Urothelium cell line (cell line): ENCODE data around the gene DBH.

Experiments used
- DNase-seq: peaks from one replicate; pipeline ENCODE4 v3.0.0; 2011; ENCODE audit warnings: low spot score, mixed read lengths
- FAIRE-seq: peaks from 2 replicates; lab custom pipeline; 2011; peaks lifted over from hg19 to GRCh38; lab: Jason Lieb, UNC

The DBH gene

DNA sequence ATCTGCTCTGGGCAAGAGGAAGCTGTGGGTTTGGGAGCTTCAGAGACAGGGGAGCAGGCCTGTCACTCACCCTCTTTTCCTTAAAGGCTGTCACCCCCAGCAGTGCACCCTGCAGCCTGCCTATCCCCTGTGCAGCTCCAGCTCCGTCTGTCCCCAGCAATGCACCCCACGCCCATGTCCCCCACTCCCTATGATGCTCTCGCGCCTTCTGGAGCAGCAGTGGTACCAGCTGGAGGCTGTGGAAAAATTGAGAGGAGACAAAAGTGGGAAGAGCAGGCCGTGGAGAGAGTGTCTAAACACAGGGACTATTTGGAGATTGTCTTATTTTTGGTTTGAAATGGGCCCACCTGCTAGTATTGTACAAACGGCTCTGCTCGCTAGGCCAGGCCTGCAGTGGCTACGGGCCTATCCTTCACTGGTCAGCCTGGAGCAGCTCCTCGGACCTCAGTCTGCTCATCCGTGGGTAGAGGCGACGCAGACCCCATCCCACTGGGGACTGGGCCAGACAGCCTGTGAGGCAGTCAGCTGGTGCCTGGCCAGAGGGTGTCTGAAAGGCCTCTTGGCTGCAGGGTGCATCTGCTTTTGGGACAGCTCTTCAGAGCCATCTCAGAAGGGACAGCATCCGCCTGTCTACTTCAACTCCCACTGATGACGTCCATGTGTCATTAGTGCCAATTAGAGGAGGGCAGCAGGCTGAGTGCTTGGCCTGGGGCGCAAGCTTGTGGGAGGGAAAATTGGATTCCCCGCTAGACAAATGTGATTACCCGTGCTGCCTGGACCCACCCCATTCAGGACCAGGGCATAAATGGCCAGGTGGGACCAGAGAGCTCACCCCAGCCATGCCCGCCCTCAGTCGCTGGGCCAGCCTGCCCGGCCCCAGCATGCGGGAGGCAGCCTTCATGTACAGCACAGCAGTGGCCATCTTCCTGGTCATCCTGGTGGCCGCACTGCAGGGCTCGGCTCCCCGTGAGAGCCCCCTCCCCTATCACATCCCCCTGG lies at the start of gene DBH:
Gene DBH, plus strand, starts transcription at position 831 of the 999 bp plus-strand sequence. Its CDS starts 9 bp downstream, at position 840.
- DNase-seq (no peak), FAIRE-seq (no peak)

DNA sequence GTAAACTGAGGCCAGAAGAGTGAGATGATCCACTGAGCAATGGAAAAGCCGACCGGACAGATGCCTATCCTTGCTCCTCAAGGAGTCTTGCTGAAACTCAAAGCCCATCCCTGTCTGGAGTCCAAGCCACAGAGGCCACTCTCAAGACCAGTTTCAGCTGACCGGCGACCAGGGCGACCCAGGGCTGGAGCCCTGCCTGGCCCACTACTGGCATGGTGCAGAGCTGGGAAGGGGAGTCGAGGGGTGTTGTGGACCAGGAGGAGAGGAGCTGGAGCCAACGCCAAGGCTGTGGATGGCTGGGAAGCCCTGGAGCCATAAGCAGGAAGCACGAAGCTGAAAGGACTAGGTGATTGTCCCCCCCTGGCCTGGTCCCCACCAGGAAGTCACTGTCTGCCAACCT lies 49.1 kb upstream of the DBH start:
- FAIRE-seq (no peak), DNase-seq (no peak)

DNA sequence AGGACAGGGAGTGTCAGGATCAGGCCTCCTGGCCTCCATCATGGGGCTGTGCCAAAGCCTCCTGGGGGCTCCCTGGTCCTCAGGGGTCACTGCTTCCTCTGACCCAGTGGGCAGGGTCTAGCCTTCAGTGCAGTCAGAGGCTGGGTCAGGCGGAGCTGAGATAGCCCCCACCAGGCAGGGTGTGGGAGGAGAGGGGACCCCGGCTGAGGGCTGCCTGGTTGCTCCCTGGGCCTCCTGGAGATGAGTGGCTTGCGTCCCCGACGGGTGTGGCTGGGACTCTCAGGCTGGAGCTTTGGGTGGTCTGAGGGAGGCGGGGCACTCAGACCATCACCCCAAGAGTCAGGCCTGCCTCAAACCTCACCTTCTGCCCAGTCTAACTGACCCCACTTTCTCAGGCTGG lies 48.7 kb upstream of the DBH start:
- no peak for DNase-seq
- FAIRE-seq = no peak

DNA sequence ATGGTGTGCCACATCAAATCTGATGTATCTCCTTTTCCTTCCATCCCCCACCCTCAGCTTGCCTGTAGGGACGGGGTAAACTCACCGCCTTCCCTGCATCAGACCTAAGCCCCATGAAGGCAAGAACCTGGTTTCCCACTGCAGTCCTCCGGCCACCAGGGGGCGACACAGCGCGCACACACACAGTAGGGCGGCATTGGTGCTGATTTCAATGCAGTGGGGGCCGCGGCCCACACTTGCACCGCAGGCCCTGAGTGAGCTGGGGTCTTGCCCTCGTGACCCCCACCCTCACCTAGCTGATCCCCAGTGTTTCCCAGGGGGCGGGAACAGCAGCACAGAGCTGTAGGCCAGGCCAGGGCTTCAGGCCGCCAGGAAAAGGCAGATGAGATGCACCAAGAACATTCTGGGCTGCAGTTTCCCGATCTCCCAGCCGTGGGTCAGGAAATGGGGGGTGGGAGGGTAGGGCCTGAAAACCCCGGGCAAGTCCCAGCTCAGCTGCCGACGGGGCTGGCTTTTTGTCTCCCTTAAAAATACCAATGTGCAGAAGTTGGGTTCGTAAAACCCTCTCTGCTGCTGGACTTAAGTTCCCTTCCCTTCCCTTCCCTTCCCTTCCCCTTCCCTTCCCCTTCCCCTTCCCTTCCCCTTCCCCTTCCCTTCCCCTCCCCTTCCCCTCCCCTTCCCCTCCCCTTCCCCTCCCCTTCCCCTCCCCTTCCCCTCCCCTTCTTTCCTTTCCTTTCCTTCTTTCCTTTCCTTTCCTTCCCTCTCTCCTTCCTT lies 46.5 kb upstream of the DBH start:
- FAIRE-seq (no peak), DNase-seq (no peak)

DNA sequence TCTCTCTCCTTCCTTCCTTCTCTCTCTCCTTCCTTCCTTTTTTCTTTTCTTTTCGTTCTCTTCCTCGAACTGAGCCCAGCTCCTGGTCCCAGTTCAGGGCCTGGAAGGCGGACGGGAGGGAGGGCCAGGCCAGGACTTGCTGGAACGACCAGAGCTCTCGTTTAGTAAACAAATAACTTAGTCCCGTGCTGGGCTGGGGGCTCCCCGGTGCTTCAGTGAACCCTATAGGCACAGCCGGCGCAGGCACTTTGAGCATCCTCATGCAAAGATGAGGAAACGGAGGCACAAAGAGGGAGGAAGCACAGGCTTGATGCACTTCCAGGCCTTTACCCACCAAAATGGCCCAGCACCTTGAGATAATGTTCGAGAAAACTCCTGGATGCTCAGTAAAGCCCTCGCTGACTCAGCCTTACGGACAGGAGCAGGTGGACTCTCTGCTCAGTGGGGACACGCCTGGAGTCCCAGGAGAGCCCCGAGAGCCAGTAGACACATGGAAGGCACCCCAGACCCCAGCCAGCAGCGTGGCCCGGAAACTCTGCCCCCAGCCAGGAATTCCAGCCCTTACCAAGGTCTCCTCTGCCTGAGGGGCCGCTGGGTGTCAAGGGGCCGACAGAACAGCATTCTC lies 45.8 kb upstream of the DBH start:
- DNase-seq = no peak
- no peak for FAIRE-seq

DNA sequence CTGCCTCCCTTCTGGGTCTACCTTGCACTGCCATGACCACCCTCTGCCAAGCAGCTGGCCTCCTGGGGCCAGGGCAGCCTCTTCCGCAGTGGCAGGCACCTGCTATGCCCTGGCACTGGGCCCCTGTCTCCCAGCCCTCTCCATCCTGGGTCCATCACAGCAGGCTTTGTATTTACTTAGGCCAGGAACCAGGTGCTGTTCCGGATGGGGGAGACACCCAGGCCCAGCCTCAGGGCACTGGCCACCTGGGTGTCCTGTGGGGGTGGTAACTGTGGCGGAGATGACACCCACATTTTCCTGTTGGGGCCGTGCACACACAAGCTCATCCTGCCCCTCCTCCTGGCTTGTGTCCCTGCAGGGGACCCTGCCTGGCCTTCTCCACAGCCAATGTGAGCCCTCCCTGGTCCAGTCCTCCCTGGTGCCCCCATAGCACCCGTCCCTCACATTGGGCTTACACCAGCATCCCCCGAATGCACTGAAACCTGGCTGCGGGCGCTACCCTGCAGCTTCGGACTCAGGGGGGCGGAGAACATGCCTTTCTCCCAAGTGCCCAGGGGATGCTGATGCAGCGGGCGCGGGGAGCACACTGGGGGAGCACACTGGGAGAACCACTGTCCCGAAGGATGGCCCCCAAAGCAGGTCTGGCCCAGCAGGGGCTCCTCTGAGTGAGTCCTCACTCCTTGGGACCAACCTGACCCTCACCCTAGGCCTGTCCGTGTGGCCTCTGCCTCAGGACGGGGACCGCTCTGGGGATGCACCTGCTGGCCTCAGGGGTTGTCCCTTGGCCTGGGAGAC lies 44.9 kb upstream of the DBH start:
- DNase-seq (no peak), FAIRE-seq (no peak)

DNA sequence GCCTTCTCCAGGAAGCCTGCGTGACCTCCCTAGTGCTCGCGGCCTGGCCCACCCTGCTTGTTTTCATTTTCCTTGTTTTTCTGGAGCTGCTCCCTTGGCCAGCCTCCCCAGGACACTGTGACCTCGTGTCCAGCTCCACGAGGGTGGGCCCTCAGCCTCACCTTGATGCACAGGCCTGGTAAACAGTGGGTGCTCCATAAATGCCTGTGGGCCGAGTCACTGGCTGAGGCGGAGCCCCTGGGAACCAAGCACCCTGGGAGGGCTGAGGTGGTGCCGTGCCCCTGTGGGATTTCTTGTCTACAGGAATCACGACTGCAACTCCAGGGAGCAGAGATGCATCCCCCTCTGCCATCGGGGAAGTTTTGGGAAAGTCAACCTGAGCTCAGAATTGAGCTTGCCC lies 44.2 kb upstream of the DBH start:
- FAIRE-seq = no peak
- DNase-seq = no peak

DNA sequence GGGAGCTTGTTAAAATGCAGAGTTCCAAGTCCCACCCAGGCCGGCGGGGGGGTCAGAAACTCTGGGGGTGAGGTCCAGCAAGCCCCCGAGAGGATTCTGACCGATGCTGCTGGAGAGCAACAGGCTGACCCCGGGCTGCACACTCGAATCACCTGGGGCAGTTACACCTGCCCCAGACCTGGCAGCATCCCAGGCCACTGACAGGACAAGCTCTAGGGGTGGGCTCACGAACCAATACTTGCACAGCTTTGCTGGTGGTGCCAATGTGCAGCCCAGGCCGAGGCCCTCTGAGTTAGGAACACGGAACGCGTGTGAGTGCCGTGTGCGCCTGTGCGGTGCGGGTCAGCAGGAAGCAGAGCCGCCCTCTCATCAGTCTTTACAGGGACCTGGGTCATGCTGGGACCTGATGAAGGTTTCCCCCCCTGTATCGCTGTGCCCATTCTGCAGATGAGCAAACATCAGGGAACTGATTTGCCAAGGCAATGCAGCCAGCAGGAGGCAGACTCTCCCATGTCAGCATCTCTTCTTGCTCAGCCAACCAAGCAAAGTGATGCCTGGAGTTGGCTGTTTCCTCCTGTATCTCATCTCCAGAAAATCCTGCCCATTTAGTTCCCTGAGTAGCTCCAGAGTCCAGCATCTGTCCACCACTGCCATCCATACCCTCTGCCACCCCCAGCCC lies 43.3 kb upstream of the DBH start:
- DNase-seq (no peak), FAIRE-seq (no peak)

DNA sequence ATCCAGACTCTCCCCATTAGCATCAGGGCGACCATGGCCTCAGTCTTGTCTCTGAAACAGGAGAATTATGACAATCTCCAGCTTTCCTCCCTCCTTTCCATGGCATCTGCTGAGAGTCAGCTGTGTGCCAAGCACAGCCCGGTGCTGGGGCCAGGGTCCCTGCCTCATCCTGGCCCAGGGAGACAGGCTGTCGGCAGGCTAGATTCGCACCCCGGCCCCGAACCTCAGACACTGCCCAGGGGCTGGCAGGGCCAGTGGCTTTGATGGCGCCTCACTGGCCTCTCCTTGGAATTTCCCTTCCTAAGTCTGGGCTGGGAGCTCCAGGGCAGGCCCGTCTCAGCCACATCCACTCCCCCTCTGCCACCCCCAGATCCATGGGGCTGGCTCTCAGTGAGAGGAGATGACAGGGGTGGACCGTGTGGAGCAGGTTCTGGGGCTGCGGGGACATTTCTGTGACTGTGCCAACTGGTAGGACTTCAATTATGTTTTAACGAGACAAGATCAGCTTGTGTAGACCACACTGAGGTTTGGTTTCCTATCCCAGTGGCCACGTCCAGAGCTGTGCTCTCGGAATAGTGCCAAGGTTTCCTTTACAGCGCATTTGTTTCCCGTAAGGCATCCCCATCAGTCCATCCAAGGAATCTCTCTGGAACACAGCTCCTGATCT lies 42.4 kb upstream of the DBH start:
- FAIRE-seq (no peak), DNase-seq (no peak)

DNA sequence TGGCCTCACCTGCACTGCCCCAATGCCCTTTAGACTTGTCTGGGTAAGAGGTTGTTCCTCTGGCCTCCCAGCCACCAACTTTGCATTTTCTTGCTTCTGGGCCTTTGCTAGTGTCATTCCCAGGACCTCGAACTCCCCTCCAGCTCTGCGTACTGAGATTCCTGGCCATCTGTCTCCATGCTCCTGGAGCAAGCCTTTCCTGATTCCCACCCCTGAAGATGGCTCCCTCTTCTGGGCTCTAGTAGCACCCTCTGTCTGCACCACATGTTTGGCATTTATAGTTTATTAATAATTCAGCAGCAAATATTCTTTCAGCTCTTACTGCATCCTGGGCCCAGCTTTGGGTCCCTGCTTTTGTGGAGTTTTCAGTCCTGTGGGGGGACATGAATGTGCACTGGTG lies 41.9 kb upstream of the DBH start:
- FAIRE-seq = no peak
- DNase-seq = no peak

DNA sequence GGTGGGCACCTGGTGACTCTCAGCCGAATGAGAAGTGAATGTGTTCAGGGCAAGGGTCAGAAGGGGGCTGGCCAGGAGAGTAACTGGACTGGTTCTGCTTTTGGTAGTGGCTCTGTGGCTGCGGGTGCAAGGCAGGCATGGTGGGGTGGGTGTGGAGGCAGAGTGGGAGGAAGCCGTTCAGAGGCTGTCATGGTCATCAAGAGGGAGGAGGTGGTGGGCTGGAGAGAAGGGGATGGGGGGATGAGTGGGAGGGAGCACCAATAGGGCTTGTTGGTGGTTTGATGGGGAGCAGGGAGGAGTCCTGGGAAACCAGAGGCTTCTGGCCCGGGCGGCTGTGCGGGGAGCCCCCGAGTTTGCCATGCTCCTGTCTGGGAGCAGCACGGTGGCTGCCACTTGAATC lies 40.3 kb upstream of the DBH start:
- FAIRE-seq (no peak), DNase-seq (no peak)

DNA sequence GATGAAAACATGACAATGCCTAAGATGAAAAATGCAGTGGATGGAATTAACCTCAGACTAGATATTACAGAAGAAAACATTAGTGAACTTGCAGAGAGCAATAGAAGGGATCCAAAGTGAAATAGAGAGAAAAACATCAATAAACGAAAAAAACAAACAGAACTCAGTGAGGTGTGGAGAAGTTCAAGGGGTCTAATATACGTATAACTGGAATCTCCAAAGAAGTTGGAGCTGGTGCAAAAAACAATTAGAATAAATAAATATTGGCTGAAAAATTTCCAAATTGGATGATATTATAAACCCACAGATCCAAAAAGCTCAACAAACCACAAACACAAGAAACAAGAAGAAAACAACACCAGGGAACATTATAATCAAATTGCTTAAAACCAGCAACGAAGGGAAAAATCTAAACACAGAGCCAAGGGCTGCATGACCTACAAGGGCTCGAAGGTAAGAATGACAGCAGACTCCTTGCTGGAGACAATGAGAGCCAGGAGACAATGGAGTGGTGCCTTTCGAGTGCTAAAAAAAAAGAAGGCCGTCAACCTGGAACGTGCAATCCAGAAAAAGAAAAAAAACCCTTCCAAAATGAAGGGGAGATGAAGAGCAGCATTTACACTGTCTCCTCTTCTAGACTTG lies 38.7 kb upstream of the DBH start:
- DNase-seq = peak; percentile 45

DNA sequence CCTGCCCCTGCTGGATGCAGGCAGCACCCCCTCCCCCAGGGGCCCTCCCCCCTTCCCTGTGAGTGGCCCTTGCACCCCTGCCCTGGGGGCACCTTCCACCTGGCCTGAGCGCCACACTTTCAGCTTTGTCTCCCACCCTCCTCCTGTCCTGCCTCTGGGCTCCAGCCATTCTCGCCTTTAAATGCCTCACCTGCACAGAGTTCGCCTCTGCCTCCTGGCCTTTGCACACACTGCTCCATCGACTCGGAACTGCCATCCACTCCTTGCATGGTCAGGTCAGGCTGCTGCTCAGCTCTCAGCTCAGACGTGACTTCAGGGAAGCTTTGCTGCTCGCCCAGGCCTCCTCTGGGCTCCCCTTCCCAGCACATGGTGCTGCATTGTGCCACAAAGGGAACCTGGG lies 37.2 kb upstream of the DBH start:
- DNase-seq = no peak
- no peak for FAIRE-seq

More for the DNA sequence above, 38.7 kb upstream of the DBH start:
- FAIRE-seq = no peak

DNA sequence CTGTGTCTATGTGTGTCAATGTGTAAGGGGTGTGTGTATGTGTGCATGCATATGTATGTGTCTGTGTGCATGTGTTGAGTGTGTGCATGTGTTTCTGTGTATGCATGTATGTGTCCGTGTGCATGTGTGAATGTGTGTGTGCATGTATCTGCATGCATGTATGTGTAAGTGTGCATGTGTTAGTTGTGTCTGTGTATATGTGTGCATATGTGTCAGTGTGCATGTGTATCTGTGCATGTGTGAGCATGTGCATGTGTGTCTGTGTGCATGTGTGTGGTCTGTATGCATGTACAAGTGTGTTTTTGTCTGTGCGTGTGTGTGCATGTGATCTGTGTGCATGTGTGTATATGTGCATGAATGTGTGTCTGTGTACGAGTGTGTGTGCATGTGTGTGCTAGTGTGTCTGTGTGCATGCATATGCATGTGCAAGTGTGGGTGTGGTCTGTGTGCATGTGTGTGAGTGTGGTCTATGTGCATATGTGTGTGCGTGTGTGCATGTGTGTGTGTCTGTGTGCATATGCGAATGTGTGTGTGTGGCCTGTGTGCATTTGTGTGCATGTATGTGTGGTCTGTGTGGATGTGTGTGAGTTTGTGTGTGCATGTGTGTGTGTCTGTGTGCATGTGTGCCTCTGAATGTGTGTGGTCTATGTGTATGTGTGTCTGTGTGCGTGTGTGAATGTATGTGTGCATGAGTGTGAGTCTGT lies 36.5 kb upstream of the DBH start:
- peak; percentile 99 for FAIRE-seq
- DNase-seq = no peak

DNA sequence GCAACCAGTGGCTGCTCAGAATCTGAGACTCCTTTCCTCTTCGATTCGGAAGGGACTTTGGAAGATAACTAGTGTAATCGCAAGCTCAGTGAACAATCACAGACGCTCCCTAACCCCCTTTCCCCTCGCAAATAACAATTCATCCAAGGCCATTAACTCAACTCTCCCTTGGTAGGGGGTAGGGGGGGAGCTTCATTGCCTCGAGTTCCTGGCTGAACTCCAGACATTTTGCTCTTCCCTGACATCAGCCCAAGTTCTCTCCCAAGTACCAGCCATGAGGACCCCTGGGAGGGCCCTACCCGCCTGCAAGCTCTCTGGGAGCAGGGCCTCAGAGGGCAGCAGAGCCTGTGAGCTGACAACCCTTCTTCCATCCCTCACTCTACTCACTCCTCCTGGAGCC lies 35.4 kb upstream of the DBH start:
- FAIRE-seq (no peak), DNase-seq (no peak)

DNA sequence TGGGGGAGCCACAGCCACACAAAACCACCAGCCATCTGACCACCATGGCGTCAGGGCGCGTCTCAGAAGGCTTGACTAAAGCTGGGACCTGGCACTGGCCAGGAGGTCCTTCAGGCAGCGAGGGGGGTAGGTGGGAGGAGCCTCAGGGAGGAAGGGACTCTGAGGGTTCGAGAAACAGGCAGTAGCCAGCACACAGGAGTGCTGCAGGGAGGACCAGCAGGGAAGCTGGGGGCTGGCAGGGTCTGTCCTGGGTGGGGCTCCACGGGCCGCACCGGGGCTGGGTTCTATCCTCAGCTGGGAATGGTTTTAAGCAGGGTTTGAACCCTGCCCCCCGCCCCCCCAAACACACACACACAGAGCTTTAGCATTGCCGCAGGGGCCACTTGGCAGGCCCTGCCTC lies 34.4 kb upstream of the DBH start:
- DNase-seq (no peak), FAIRE-seq (no peak)

DNA sequence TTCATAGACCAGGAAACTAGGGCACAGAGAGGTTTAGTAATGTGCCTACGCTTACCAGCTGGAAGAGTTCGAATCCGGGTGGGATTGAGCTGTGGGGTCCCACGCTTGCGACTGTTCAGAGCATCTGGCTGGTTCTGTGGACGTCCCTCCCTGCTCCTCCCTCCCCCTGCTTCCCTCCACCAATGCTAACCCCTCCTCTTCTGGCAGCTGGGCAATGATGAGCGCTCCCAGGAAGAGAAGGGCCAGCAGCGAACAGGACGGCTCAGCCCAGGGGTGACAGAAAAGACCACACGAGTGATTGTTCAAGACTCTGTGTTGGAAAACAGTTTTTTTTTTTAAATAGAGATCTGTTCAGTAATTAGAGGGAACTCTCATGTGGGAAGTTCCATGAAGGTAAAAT lies 33.9 kb upstream of the DBH start:
- DNase-seq (no peak), FAIRE-seq (no peak)

DNA sequence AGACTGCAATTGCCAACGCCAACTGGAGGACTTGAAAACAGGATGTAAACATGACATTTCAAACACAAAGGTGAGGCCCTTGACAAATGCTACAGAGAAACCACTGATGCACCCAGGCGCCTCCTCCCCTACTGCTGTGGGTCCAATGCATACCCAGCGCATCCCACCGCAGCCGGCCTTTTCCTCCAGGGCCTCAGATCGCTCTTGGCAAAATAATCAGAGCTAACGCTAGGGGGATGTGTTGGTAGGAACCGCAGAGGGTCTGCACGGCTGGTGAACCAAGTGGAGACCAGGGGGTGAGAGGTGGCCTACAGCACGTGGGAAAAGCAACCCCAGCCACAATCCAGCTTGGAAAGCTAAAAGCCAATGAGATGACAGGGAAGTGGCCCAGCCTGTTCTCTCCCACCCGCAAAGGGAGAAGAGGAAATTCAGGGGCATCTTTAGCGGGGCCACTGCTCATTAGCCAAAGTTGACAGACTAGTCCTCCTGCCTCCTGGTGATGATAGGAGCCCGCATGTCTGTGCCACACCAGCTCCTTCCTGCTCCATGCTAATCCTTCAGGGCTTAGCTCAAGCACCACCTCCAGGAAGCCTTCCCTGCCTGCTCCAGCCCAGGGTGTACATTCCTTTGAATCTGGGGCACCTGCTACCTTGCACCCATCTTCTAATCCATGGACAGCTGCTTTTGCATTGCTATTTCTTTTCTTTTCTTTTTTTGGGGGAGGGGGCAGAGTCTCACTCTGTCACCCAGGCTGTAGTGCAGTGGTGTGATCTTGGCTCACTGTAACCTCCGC lies 32.8 kb upstream of the DBH start:
- FAIRE-seq = no peak
- no peak for DNase-seq
